ENCODE results near the gene AFTPH. TPM values are rescaled to one million over a fixed set of nuclear protein-coding genes. Genes with fewer than 3 reads are reported as not detected.

Gene AFTPH
- polyA plus RNA-seq, 1 experiment = 10.9 TPM

DNA sequence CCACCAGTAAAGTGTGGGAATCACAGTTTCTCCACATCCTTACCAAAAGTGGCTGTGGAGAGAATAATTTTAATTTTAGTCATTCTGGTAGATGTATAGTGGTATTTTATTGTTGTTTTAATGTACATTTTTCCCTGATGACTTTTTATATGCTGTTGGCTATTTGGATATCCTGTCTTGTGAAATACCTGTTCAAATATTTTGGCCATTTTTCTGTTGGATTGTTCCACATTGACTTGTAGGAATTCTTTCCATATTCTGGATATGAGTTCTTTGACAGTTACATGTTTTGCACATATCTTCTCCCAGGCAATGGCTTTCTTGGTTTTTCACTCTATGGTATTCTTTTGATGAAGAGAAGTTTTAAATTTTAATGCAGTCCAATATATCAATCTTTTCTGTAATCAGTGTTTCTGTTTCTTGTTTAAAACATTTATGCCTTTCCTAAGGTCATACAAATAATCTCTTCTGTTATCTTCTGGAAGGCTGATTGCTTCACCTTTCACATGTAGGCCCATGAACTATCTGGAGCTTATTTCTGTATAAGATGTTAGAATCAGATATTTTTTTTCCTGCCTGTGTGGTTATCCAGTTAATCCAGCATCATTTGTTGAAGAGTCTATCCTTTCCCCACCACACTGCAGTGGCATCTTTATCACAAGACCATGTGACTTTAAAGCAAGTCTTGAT is 19.0 kb downstream of the AFTPH start:
- no peak for DNase-seq (ENCODE audit: low read depth)
- Histone ChIP-seq H3K36me3 (ENCODE audit: control insufficient read depth, insufficient read depth, low read length) (no peaks in the 10 kb centered on the region), H3K27me3 (ENCODE audit: control insufficient read depth, insufficient read depth, low read length) (no peaks in the 10 kb centered on the region), H3K4me3 (ENCODE audit: low read depth, low read length) (no peak overlapping the region)
- TF ChIP-seq, protein P1, sequence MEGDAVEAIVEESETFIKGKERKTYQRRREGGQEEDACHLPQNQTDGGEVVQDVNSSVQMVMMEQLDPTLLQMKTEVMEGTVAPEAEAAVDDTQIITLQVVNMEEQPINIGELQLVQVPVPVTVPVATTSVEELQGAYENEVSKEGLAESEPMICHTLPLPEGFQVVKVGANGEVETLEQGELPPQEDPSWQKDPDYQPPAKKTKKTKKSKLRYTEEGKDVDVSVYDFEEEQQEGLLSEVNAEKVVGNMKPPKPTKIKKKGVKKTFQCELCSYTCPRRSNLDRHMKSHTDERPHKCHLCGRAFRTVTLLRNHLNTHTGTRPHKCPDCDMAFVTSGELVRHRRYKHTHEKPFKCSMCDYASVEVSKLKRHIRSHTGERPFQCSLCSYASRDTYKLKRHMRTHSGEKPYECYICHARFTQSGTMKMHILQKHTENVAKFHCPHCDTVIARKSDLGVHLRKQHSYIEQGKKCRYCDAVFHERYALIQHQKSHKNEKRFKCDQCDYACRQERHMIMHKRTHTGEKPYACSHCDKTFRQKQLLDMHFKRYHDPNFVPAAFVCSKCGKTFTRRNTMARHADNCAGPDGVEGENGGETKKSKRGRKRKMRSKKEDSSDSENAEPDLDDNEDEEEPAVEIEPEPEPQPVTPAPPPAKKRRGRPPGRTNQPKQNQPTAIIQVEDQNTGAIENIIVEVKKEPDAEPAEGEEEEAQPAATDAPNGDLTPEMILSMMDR (IDR thresholded peaks at IDR 0.05; ENCODE audit: insufficient read depth, low read depth, low read length) = no peak
- POLR2A ChIA-PET = no interaction called here
- CTCF ChIA-PET = no interaction called here

DNA sequence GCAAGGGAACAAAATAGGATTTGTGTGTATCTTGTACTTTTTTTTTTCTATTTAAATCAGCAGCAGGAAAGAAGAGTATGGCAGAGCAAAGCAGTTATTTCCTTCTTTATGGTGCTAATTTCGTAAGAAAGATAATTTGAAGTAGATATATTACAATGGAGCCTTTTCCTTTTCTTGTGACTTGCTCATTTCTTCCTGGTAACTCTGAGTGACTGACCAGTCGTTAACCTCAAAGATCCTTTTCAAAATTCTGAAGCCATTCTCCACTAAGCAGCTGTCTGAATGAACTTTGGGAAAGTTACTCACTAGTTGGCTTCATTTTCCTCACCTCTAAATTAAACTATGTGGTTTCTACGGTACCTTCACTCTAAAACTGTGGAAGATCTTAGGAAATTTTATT is 24.6 kb downstream of the AFTPH start:
- TF ChIP-seq, protein P1 (IDR thresholded peaks at IDR 0.05; ENCODE audit: insufficient read depth, low read depth, low read length) = no peak
- POLR2A ChIA-PET = no interaction called here
- CTCF ChIA-PET = no interaction called here
- Histone ChIP-seq H3K36me3 (ENCODE audit: control insufficient read depth, insufficient read depth, low read length) (no peaks in the 10 kb centered on the region), H3K27me3 (ENCODE audit: control insufficient read depth, insufficient read depth, low read length) (no peaks in the 10 kb centered on the region), H3K4me3 (ENCODE audit: low read depth, low read length) (no peak overlapping the region)
- no peak for DNase-seq (ENCODE audit: low read depth)

DNA sequence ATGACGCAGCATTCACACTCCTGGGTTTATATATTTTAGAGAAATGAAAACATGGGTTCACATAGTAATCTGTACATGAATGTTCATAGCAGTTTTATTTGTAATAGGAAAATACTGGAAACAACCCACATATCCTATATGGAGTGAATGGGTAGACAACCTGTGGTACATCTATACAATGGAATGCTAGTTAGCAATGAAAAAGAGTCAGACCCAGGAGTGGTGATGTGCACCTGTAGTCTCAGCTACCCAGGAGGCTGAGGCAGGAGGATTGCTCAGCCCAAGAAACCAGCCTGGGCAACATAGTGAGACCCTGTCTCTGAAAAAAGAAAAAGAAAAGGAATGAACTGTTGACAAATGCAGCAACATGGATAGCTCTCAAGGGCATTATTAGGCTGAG is 25.9 kb downstream of the AFTPH start:
- Histone ChIP-seq H3K4me3 (ENCODE audit: low read depth, low read length) (no peak overlapping the region), H3K27me3 (ENCODE audit: control insufficient read depth, insufficient read depth, low read length) (no peaks in the 10 kb centered on the region), H3K36me3 (ENCODE audit: control insufficient read depth, insufficient read depth, low read length) (no peaks in the 10 kb centered on the region)
- ChIA-PET POLR2A (no interaction called here), CTCF (interaction anchor here (0.7 to 1.2 kb wide), 2 partner anchors 27 to 287 kb away, joined by 3 to 4 read pairs; no protein-coding TSS in a partner anchor)
- TF ChIP-seq, protein P1 (IDR thresholded peaks at IDR 0.05; ENCODE audit: insufficient read depth, low read depth, low read length) = no peak
- no peak for DNase-seq (ENCODE audit: low read depth)

DNA sequence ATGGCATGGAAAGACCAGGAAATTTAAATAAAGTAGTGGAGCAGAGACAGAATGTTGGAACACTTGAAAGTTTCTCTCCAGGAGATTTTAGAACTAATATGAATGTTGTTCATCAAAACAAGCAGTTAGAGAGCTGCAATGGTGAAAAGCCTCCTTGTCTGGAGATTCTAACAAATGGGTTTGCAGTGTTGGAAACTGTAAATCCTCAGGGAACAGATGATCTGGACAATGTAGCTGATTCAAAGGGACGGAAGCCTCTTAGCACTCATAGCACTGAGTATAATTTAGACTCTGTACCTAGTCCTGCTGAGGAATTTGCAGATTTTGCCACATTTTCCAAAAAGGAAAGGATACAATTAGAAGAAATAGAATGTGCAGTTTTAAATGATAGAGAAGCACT is 27.7 kb downstream of the AFTPH start:
- Histone ChIP-seq H3K27me3 (ENCODE audit: control insufficient read depth, insufficient read depth, low read length) (no peaks in the 10 kb centered on the region), H3K4me3 (ENCODE audit: low read depth, low read length) (no peak overlapping the region), H3K36me3 (ENCODE audit: control insufficient read depth, insufficient read depth, low read length) (no peaks in the 10 kb centered on the region)
- TF ChIP-seq, protein P1 (IDR thresholded peaks at IDR 0.05; ENCODE audit: insufficient read depth, low read depth, low read length) = no peak
- no peak for DNase-seq (ENCODE audit: low read depth)
- CTCF ChIA-PET = interaction anchor here (1.1 kb wide), 1 partner anchor 15 kb away, joined by 3 read pairs; no protein-coding TSS in a partner anchor
- POLR2A ChIA-PET = no interaction called here

DNA sequence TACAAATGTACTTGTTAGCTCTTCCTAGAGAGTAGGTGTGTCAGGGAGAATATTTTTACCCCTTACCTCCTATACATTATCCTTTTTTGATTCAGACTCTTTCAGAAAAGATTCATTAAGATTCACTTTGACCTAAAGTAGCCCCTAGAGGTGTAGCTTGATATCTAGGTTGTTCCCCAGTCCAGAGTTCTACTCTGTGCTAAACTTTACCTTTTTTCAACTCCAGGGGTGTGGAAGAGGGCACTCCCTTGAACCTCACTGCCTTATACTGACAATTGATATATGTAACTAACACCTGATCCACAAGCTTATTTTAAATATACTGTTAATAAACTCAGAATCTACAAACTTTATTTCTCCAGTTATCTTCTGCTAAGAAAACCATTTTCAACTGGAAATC is 30.0 kb downstream of the AFTPH start:
- Histone ChIP-seq H3K36me3 (ENCODE audit: control insufficient read depth, insufficient read depth, low read length) (no peaks in the 10 kb centered on the region), H3K27me3 (ENCODE audit: control insufficient read depth, insufficient read depth, low read length) (no peaks in the 10 kb centered on the region), H3K4me3 (ENCODE audit: low read depth, low read length) (no peak overlapping the region)
- CTCF ChIA-PET = interaction anchor here (1.0 to 1.6 kb wide), 4 partner anchors 13 to 335 kb away, joined by 3 read pairs; no protein-coding TSS in a partner anchor
- TF ChIP-seq, protein P1 (IDR thresholded peaks at IDR 0.05; ENCODE audit: insufficient read depth, low read depth, low read length) = no peak
- no peak for DNase-seq (ENCODE audit: low read depth)
- POLR2A ChIA-PET = no interaction called here

Measured in BJ (cell line).